SK-MEL-5 (cell line): ENCODE results near the gene TTC24. TPM values are rescaled to one million over a fixed set of nuclear protein-coding genes. Genes with fewer than 3 reads are reported as not detected.

Experiments
- DNase-seq: peaks from one replicate; pipeline ENCODE4 v3.0.0-alpha.2; 2016; ENCODE audit warnings: low read depth, low spot score
- in situ Hi-C: cut with HindIII; loops from 2 replicates; pipeline ENCODE4 v1.10.0; 2016; ENCODE audit warnings: low sequenced_read_pairs, high pct_unique_total_duplicates, low pct_unique_long_range_greater_than_20kb
- polyA plus RNA-seq, 2 experiments: library from polyadenylated mRNA; depleted of rRNA; stranded (reverse); fragments of >200 nt; gene quantifications; 2 replicates each; pipeline ENCODE4 v1.2.3, GENCODE V29; 2015
- total RNA-seq: library from RNA; depleted of rRNA; stranded (reverse); fragments of >200 nt; shearing (Covaris generic); gene quantifications from 2 replicates; pipeline ENCODE4 v1.2.3, GENCODE V29; 2014; rRNA removed

Gene TTC24
- total RNA-seq, result not detected in 2 replicates
- polyA plus RNA-seq (2015; cell fraction: cytosol; rRNA removed), result not detected in 2 replicates
- not detected in 2 replicates for polyA plus RNA-seq (2015; cell fraction: nucleus; rRNA removed)

- DNase-seq, result no peak
- in situ Hi-C loops, result no loop called here
Observed at GRCh38 chr1:156579472-156579871, at the start of gene TTC24. TTC24 (plus strand) TSS chr1:156579723; CDS start chr1:156581365, 1,642 bp downstream.

DNA sequence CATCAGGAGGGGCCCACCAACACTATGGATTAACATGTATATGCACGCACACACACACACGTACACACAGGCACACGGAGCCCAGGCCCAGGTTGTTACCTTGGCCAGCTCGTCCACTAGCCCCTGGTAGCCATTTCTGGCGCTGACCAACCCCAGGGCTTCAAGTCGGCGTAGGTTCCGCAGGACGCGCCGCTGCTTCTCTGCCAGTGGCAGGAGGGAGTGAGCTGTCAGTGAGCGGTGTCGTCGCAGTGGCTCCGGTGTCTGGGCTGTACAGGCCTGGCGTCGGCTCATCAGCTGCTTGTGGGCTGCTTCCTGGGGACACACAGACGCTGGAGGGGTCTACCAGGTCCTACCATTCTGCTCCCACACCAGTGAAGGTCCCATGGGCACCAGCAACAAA lies 49.5 kb upstream of the TTC24 start:
- in situ Hi-C loops, result no loop called here
- DNase-seq, result no peak

DNA sequence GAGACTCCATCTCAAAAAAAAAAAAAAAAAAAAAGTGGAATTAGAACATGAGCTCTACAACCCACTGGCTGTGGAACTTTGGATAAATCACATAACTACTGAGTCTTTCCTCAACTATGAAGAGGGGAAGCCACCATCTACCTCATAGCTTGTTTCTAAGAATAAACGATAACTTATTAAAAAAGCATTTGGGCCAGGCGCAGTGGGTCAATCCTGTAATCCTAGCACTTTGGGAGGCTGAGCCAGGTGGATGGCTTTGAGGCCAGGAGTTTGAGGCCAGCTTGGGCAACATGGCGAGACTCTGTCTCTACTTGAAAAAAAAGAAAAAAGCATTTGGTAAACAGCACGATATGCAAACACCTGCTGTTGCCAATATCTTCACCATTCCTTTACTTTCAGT lies 47.1 kb upstream of the TTC24 start:
- in situ Hi-C loops, result no loop called here
- no peak for DNase-seq

- no peak for DNase-seq
- in situ Hi-C loops, result no loop called here
Observed at GRCh38 chr1:156533568-156534220, 45.8 kb upstream of the TTC24 start.

GRCh38 chr1:156534424-156535060 lies 45.0 kb upstream of the TTC24 start:
- in situ Hi-C loops, result no loop called here
- DNase-seq, result no peak

DNA sequence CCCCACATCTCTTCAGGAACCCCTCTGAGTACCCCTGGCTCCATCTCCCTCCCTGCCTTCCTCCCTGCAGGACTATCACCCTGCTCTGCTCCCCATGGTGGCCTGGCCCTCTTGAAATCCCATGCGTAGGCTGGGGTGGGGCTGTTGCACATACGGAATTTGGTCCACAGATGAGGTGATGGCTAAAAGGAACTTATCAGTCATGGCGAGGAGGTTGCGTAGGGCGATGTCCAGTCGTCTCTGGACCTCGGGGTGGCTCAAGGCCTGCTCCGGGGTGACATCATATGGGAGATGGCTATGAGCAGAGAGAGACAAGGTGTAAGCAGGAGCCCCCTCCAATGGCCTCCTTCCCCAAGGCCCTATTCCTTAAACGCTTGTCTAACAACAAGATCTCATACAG lies 42.5 kb upstream of the TTC24 start:
- in situ Hi-C loops, result no loop called here
- DNase-seq, result no peak

GRCh38 chr1:156538711-156539440 lies 40.6 kb upstream of the TTC24 start:
- no peak for DNase-seq
- in situ Hi-C loops, result no loop called here

DNA sequence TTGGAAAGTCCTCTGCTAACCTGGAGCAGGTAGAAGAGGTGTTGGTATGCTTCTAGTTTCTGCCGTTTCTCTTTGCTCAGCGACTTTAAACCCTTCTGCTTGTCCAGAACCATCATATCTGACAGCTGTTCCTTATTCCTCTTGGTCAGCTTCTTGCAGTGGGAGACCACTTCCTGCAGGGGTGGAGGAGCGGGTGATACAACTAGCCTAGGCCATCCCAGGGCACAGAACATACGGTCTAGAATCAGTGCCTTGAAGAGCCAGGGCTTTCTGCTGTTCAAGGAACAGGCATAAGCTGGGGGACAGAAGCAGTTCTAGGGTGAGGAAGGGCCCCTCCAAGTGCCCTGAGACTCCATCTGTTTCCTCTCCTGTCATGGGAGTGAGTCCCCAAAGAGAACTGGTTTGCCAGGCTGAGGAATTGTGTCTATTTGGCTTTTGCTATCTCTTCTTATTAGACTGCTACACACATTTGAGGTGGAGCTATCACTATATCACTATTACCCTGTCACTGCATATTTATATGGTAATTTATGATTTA lies 39.6 kb upstream of the TTC24 start:
- in situ Hi-C loops, result no loop called here
- no peak for DNase-seq

DNA sequence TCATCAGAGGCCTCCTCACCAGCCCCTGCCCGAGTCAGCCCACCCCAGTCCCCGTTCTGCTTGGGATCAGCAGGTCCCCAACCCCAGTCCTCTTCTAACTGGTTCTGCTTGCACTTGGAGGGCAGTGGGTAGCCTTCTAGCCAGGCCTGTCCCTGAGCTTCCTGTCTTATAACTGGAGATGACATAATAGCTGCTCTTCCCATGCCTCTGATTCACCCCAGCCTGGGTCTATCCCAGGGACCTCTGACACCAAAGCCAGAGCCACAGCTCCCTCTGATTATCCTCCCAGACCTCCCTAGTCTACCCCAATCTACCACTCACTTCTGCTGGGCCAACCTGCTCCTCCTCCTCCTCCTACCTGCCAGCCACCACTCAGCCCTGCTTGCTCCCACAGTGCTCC lies 38.6 kb upstream of the TTC24 start:
- in situ Hi-C loops, result no loop called here
- DNase-seq, result no peak

- no peak for DNase-seq
- in situ Hi-C loops, result no loop called here
Observed at GRCh38 chr1:156543066-156543465, 36.5 kb upstream of the TTC24 start.

- in situ Hi-C loops, result no loop called here
- DNase-seq, result no peak
Observed at GRCh38 chr1:156544592-156545102, 34.9 kb upstream of the TTC24 start.

DNA sequence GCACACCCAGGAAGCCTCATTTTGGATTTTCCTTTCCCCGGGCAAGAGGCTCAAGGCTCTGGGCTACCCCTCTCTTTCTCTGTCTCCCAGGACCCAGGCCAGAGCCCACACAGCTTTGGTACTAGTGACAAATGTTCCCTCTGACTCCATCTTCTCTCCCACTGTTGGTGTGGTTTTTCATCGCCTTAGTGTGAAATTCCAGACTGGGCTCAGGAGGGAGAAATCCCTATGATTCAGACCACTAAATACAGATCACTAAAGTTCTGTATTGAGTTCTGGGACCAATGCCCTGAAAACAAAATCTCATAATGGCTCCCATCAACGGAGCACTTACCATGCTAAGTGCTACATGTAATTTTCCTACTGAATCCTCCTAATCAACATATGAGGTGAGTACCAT lies 33.3 kb upstream of the TTC24 start:
- DNase-seq, result no peak
- in situ Hi-C loops, result no loop called here

- in situ Hi-C loops, result no loop called here
- no peak for DNase-seq
Observed at GRCh38 chr1:156547434-156547833, 32.1 kb upstream of the TTC24 start.

DNA sequence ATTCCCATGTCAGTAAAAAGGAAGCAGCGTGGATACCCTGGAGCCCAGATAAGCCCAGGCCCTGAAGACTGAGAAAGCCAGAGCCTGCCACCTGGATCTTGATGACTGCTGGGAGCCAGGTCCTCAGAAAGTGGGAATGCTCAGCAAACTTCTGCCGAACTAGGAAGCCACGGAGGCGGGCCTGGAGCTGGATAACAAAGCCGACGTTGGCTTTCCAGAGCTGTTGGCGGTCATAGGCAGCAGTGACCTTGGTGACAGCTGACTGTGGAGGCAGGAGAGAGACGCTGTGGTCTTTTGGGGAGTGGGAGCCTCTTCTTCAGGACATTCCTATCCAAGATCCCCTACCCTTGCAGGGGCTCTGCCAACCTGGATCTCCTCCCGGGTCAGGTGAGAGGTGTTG lies 31.5 kb upstream of the TTC24 start:
- no peak for DNase-seq
- in situ Hi-C loops, result no loop called here

- in situ Hi-C loops, result no loop called here
- DNase-seq, result peak; percentile 20
Observed at GRCh38 chr1:156549390-156549789, 30.1 kb upstream of the TTC24 start.

DNA sequence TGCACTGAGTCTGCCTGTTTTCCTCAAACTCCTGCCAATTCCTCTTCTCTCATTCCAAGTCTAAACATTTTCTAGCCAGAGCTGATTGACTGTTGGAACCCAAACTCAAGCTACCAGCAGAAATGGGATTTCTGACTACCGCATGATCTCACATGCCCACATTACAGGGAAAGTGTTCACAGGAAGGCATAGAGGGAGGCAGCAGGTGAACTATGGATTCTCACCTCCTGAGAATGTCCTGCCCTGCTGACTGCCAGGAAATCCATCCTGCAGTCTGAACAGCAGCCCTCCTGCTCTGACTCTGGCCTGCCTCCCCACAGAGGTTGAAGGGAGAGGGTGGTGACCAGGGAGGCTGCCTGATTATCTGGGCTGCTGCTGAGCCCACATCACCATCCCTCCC lies 29.7 kb upstream of the TTC24 start:
- no peak for DNase-seq
- in situ Hi-C loops, result no loop called here

- in situ Hi-C loops, result no loop called here
Observed at GRCh38 chr1:156550346-156550745, 29.2 kb upstream of the TTC24 start.

DNA sequence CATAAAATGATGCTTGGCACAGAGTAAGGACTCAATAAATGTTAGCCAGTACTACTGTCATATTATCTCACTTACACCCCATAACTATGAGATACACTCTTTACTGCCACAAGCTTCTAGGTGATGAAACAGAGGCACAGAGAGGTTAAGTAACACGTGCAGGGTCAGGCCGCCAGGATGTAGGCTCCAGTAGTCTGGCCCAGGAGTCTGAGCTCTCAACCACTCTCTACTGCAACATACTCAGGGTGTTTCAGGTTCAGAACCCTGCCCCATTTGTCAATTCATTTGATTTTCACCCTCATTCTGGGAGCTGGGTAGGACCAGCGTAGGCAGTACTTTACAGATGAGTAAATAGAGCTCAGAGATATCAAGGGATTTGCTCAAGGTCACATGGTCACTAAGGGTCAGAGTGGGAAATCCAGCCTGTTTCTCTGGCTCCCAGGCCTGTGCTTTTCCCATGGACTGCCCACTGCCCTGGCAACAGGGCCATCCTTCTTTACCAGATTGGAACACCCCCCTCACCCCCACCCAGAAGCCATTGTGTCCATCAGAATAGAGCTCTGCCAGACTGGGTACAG lies 28.4 kb upstream of the TTC24 start:
- in situ Hi-C loops, result no loop called here
- no peak for DNase-seq

More at GRCh38 chr1:156550346-156550745, 29.2 kb upstream of the TTC24 start:
- no peak for DNase-seq
